ENCODE results near the gene TLX2. TPM values are rescaled to one million over a fixed set of nuclear protein-coding genes. Genes with fewer than 3 reads are reported as not detected.
"Not testable (repeated sequence)": the region's sequence is repeated elsewhere in the genome, so short reads cannot be mapped to it uniquely, and the experiment has no call there.

The TLX2 gene
- not detected for total RNA-seq
- polyA plus RNA-seq, result not detected
- total RNA-seq, result 0 to 0.17 (median 0) reads per million in 6 experiments

DNA sequence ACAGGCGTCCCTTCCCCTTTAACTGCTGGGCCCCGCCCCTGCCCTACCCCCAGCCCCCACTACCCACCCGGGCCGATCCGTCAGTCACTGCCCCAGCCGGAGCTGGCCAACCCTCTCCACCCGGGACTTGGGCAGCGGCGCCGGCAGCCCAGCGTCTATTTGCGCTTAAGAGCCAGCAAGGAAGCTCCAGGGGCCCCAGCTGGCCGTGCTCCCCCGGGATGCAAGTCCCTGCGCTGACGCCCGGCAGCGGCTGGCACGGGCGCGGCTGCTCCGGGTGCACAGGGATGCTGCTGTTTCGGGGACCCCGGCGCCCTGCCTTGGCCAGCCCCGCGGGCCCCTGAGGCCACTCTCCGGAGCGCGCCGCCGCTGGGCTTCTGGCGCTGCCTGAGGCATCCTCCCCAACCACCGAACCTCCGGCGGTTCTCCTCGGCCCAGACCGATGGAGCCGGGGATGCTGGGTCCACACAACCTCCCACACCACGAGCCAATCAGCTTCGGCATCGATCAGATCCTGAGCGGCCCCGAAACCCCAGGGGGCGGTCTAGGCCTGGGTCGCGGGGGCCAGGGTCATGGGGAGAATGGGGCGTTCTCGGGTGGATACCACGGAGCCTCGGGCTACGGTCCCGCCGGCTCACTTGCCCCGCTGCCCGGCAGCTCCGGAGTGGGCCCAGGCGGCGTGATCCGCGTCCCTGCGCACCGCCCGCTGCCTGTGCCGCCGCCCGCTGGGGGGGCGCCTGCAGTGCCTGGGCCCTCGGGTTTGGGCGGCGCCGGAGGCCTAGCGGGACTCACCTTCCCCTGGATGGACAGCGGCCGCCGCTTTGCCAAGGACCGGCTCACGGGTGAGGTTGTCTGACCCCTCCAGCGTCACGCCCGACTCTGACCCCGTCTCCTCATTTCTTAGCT is at the start of gene TLX2:
Gene TLX2 (plus strand): TSS at position 83 of the 903 bp plus-strand sequence. CDS start 357 bp downstream, at position 440.
- H3K27me3 Mint-ChIP-seq, result peaks cover 39 to 74% (median 60%) of the 10 kb centered on the region in 5 donors
- peaks cover 0 to 5% (median 0%) of the 10 kb centered on the region in 3 donors for H3K36me3 Mint-ChIP-seq
- peak in 2 of 10 donors; percentile 24 to 27 for DNase-seq
- peak; percentile 17 to 27 for ATAC-seq
- POLR2A ChIA-PET, result interaction anchor here (0.6 to 6.2 kb wide), 10 partner anchors 9 to 781 kb away, joined by 3 to 35 read pairs (median 4); partner anchors contain the start of genes AUP1, CCDC142, HTRA2 and INO80B
- H3K4me1 Mint-ChIP-seq, result peaks cover 13 to 26% (median 24%) of the 10 kb centered on the region in 4 donors
- H3K4me3 Mint-ChIP-seq, result peak within 1 kb of the TSS; percentile 62 to 83 (median 74)
- peak within 1 kb of the TSS in 3 of 10 donors; percentile 31 to 53 (median 40) for H3K27ac Mint-ChIP-seq
- no peaks in the 10 kb centered on the region for H3K9me3 Mint-ChIP-seq

DNA sequence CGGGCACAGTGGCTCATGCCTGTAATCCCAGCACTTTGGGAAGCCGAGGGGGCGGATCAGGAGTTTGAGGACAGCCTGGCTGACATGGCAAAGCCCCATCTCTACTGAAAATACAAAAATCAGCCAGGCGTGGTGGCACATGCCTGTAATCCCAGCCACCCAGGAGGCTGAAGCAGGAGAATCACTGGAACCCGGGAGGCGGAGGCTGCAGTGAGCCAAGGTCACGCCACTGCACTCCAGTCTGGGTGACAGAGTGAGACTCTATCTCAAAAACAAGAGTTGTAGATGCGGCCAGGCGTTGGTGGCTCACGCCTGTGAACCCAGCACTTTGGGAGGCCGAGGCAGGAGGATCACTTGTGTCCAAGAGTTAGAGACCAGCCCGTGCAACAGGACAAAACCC is 43.5 kb upstream of the TLX2 start:
- ATAC-seq, H3K27me3 Mint-ChIP-seq, DNase-seq, H3K9me3 Mint-ChIP-seq: not testable (repeated sequence)
- Mint-ChIP-seq H3K4me3 (peak overlapping the region in 9 of 10 donors; percentile 36 to 73 (median 60)), H3K4me1 (peaks cover 16 to 40% (median 31%) of the 10 kb centered on the region in 4 donors), H3K27ac (peak overlapping the region in 9 of 10 donors; percentile 67 to 90 (median 83)), H3K36me3 (peaks cover 0 to 13% (median 10%) of the 10 kb centered on the region in 3 donors)
- POLR2A ChIA-PET, result interaction anchor here (0.6 to 5.8 kb wide), 5 partner anchors 11 to 80 kb away, joined by 3 to 172 read pairs (median 4); partner anchors contain the start of genes CCDC142, INO80B, TTC31 and WBP1

DNA sequence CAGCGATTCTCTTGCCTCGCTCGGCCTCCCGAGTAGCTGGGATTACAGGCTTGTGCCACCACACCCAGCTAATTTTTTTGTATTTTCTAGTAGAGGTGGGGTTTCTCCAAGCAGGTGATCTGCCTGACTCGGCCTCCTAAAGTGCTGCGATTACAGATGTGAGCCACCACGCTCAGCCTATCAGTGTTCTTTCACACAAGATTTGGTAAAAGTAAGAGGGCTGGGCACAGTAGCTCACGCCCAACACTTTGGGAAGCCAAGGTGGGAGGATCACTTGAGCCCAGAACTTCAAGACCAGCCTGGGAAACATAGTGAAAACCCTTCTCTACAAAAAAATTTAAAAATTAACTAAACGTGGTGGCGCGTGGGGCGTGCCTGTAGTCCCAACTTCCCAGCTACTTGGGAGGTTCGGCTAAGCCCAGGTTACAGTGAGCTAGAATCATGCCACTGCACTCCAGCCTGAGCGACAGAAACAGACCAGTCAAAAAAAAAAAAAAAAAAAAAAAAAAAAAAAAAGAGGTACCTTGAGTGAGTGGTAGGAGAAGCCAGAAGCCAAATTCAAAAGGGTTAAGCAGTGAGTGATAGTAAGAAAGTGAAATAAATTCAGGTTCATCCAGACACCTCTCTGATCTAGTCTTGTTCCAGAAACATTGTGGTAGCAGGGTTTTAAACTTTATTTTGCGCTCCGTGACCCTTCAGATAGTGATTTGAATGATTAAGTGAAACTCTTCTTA is 42.8 kb upstream of the TLX2 start:
- H3K4me3 Mint-ChIP-seq, result peak overlapping the region; percentile 94 to 99 (median 98)
- no peaks in the 10 kb centered on the region for H3K9me3 Mint-ChIP-seq
- no peaks in the 10 kb centered on the region for H3K27me3 Mint-ChIP-seq
- DNase-seq, result no peak
- H3K4me1 Mint-ChIP-seq, result peaks cover 16 to 36% (median 26%) of the 10 kb centered on the region in 4 donors
- peaks cover 0 to 17% (median 10%) of the 10 kb centered on the region in 3 donors for H3K36me3 Mint-ChIP-seq
- peak overlapping the region; percentile 98 to 100 (median 99) for H3K27ac Mint-ChIP-seq
- POLR2A ChIA-PET, result interaction anchor here (0.6 to 5.8 kb wide), 10 partner anchors 7 to 83 kb away, joined by 3 to 172 read pairs (median 7); partner anchors contain the start of genes C2orf81, CCDC142, INO80B and TTC31
- no peak for ATAC-seq

DNA sequence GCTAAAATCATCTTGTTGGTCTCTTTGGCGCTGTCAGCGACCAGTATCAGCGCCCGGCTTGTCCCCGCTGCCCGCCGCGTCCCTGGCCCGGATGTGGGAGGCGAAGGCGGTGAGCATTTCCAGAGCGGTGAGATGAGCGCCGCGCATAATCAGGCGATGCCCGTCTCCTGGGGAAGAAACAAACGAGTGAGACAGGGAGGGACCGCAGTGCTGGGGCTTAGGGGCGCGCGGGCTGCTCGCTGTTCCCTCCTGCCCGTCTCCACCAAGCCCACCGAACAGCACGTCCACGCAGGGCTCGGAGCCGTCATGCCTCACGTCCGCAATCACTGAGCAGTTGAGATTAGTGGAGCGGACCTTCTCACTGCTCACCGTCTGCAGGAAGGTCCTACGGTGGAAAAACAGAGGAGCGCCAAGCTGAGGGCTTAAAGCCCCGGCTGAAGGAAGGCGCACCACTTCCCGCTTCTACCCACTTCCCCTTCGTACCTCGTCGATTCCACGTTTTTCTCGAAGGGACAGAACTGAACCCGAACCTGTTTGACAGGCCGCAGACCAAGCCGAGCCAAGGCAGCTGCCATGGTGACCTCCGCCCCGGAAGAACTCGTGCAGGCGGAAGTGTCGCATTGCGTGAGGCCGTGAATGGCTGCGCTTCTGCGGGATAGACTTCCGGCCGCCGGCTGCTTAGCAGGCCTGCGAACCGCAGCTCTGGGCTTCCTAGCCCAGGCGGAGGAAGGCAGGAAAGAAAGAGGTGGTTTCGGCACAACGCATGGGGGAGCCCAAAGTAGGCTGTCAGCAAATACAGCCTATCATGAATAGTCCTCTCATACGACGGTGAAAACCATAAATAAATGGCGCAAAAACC is 41.9 kb upstream of the TLX2 start, which contains the start of gene MRPL53:
Gene MRPL53 (minus strand): TSS at position 595 of the 859 bp plus-strand sequence. CDS start 20 bp downstream, at position 575.
- Mint-ChIP-seq H3K27ac (peak within 1 kb of the TSS; percentile 98 to 100 (median 99)), H3K27me3 (no peaks in the 10 kb centered on the region), H3K9me3 (no peaks in the 10 kb centered on the region), H3K4me3 (peak within 1 kb of the TSS; percentile 94 to 99 (median 98)), H3K4me1 (peaks cover 16 to 37% (median 27%) of the 10 kb centered on the region in 4 donors), H3K36me3 (peaks cover 0 to 21% (median 10%) of the 10 kb centered on the region in 3 donors)
- POLR2A ChIA-PET, result interaction anchor here (0.6 to 5.8 kb wide), 16 partner anchors 8 to 113 kb away, joined by 3 to 172 read pairs (median 6); partner anchors contain the start of genes AUP1, C2orf81, CCDC142 and HTRA2
- DNase-seq (peak; percentile 93 to 98 (median 96)), ATAC-seq (peak; percentile 93 to 94)

DNA sequence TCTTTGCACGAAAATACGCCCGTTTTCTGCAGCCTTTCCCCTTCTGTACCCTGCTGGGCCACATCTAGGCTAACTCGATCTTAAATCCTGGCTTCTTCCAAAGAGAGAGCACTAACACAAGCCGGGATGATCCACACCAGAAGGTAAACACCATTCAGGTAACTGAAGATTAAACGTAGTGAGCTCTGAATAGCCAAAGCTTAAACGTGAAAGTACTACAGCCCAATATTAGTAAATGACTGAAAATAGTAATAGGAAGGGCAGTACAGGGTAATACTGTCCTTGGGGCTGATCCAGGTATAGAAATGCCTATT is 41.3 kb upstream of the TLX2 start:
- H3K27me3 Mint-ChIP-seq, result no peaks in the 10 kb centered on the region
- H3K9me3 Mint-ChIP-seq, result no peaks in the 10 kb centered on the region
- H3K27ac Mint-ChIP-seq, result peak overlapping the region; percentile 98 to 100 (median 99)
- POLR2A ChIA-PET, result interaction anchor here (0.6 to 5.8 kb wide), 16 partner anchors 8 to 112 kb away, joined by 3 to 172 read pairs (median 6); partner anchors contain the start of genes AUP1, C2orf81, CCDC142 and HTRA2
- no peak for DNase-seq
- no peak for ATAC-seq
- peaks cover 0 to 25% (median 10%) of the 10 kb centered on the region in 3 donors for H3K36me3 Mint-ChIP-seq
- peaks cover 19 to 41% (median 29%) of the 10 kb centered on the region in 4 donors for H3K4me1 Mint-ChIP-seq
- H3K4me3 Mint-ChIP-seq, result peak overlapping the region; percentile 94 to 99 (median 98)

DNA sequence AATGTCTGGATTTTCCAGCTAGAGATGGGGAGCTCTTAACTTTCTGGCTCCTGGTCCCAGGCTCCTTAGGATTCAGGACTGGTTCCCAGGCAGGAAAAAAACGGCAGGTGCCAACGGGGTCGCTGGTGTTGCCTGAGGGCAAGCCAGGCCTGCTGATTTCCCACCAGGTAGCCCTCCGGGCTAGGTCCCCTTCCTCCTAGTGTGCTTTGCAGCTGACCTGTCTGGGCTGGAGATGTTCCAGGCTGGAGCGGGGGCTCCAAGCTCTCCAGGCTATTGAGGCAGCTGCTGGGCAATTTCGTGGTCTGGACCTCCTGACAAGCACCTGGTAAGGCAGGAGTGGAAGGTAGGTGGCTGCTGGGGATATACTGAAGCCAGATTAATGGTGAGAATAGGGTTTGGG is 39.8 kb upstream of the TLX2 start:
- no peaks in the 10 kb centered on the region for H3K27me3 Mint-ChIP-seq
- POLR2A ChIA-PET, result interaction anchor here (0.7 to 5.8 kb wide), 5 partner anchors 8 to 111 kb away, joined by 3 to 172 read pairs (median 6); partner anchors contain the start of genes CCDC142, INO80B, MOGS and TTC31
- ATAC-seq, result no peak
- peak overlapping the region in 3 of 10 donors; percentile 15 to 52 (median 20) for H3K27ac Mint-ChIP-seq
- no peak for DNase-seq
- peaks cover 21 to 44% (median 33%) of the 10 kb centered on the region in 4 donors for H3K4me1 Mint-ChIP-seq
- no peaks in the 10 kb centered on the region for H3K9me3 Mint-ChIP-seq
- peak overlapping the region in 3 of 10 donors; percentile 14 to 48 (median 30) for H3K4me3 Mint-ChIP-seq
- peaks cover 0 to 33% (median 13%) of the 10 kb centered on the region in 3 donors for H3K36me3 Mint-ChIP-seq

DNA sequence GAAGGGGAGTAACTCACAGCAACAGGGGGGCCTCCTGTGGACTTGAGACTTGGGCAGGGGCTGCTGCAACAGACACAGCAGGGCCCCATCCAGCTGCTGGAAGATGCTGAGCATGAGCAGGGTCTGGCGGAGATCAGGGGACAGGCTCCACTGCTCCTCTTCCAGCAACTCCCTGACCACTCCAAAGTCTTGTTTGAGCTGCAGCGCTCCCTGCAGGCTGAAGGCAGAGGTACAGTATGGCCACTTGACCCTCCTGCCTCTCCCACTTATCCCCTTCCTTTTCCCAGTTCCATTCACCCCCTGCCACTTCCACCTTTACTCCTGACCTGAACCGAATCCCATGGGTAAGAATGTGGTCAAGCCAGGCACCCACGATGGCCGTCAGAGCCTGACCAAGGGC is 39.4 kb upstream of the TLX2 start:
- Mint-ChIP-seq H3K4me3 (peak overlapping the region in 2 of 10 donors; percentile 48 to 62), H3K4me1 (peaks cover 20 to 46% (median 32%) of the 10 kb centered on the region in 4 donors), H3K27me3 (no peaks in the 10 kb centered on the region), H3K36me3 (peaks cover 0 to 35% (median 14%) of the 10 kb centered on the region in 3 donors), H3K27ac (peak overlapping the region in 2 of 10 donors; percentile 20 to 29), H3K9me3 (no peaks in the 10 kb centered on the region)
- POLR2A ChIA-PET, result interaction anchor here (0.9 to 5.8 kb wide), 4 partner anchors 7 to 111 kb away, joined by 3 to 172 read pairs (median 44); partner anchors contain the start of genes CCDC142, INO80B, MOGS and TTC31
- no peak for ATAC-seq
- DNase-seq, result no peak

DNA sequence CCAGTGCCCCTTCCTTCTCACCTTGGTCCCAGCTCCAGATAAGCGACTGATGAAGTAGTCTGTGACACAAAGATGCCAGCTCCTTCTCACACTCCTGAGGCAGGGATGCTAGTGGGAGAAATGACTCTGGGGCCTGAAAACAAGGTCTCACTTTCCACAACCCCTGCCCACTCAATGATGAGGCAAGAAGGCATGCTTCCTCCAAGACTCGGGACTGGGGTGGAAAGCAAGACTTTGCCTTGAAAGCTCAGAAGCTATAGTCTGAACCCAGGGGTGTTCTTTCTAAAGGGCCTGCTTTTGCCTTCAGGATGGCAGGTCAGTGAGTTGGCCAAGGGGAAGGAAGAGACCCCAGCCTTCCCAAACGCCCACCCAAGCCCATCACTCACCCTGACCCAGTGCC is 32.8 kb upstream of the TLX2 start:
- Mint-ChIP-seq H3K36me3 (peaks cover 0 to 49% (median 7%) of the 10 kb centered on the region in 3 donors), H3K9me3 (no peaks in the 10 kb centered on the region), H3K4me1 (peaks cover 16 to 49% (median 35%) of the 10 kb centered on the region in 4 donors), H3K27me3 (no peaks in the 10 kb centered on the region), H3K27ac (peak overlapping the region in 7 of 10 donors; percentile 20 to 100 (median 56)), H3K4me3 (peak overlapping the region; percentile 67 to 100 (median 100))
- ATAC-seq, result no peak
- POLR2A ChIA-PET, result interaction anchor here (0.6 to 5.4 kb wide), 8 partner anchors 8 to 42 kb away, joined by 3 to 159 read pairs (median 12); partner anchors contain the start of genes INO80B, MOGS, MRPL53 and PCGF1
- DNase-seq, result no peak

DNA sequence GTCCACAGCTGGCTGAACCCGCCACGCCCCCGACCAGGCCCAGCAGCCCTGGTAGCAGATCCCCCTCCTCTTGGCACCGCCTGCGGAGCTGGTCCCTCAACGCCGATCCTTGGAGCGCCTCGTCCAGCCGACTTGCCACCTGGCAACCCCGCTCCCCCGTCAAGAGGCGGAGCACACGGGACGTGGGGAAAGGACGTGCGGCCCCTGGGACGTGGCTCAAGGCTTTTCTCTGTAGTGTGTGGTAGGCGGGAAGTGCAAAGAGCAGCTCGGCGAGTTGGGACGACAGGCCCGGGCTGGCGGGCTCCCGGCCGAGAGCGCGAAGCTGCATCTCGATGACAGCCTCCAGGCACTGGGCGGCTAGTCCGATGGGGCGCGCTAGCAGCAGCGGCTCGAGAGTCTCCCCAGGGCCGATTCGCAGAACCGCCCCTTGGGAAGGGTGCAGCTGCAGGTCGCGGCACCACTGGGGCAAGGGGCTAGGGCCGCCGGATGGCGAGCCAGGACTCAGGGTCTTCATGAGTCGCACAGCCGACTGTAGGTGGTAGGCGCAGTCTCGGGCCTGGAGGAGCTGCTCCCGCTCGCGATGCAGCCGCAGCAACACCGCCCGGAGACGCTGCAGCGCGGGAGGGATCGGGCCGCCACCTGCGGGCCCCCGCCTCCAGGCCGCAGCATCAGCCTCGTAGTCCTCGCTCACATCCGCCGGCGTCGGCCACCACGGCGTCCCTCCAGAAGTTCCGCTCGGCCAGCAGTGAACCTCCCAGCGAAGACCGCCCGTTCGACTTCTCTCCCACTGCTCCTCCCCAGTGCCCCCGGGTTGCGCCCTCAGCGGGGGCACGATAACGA is 32.1 kb upstream of the TLX2 start:
- Mint-ChIP-seq H3K4me3 (peak overlapping the region; percentile 90 to 100 (median 100)), H3K36me3 (peaks cover 0 to 52% (median 7%) of the 10 kb centered on the region in 3 donors), H3K27me3 (no peaks in the 10 kb centered on the region), H3K27ac (peak overlapping the region; percentile 97 to 100 (median 100)), H3K4me1 (peaks cover 18 to 51% (median 38%) of the 10 kb centered on the region in 4 donors), H3K9me3 (no peaks in the 10 kb centered on the region)
- POLR2A ChIA-PET, result interaction anchor here (0.6 to 5.4 kb wide), 22 partner anchors 9 to 356 kb away, joined by 3 to 159 read pairs (median 5); partner anchors contain the start of genes AUP1, C2orf81, HTRA2 and INO80B
- ATAC-seq, result peak; percentile 50 to 56
- DNase-seq, result peak in 6 of 10 donors; percentile 31 to 76 (median 40)
